ENCODE measurements around the gene SEH1L.
"Not testable (repeated sequence)": the region's sequence is repeated elsewhere in the genome, so short reads cannot be mapped to it uniquely, and the experiment has no call there.

Gene SEH1L

DNA sequence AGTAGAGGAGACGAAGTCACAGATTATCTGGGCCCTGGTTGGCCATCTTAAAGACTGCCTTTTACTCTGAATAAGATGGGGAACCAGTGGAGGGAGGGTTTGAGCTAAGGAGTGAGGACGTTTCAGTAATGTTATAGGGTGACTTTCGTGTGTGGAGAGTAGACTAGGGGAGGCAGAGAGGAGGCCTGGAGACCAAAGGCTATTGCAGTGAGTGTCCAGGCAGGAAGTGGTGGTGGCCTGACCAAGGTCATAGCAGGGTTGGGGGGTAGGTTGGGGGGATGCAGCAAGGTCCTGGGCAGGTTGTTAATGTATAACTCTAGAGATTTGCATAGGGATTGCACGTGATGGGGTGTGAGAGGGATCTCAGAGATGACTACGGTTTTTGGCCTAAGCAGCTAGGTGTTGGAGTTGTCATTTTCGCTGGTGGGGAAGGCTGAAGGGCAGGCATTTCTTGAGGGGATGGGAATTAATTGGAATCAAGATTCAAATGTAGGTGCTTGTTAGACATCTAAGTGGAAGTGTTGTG lies 48.2 kb downstream of the SEH1L start:
- no peak for DNase-seq

- DNase-seq, result no peak
Observed at GRCh38 chr18:12996661-12997292, 49.0 kb downstream of the SEH1L start.

GRCh38 chr18:12997330-12997729 lies 49.5 kb downstream of the SEH1L start:
- not testable (repeated sequence) for DNase-seq

DNA sequence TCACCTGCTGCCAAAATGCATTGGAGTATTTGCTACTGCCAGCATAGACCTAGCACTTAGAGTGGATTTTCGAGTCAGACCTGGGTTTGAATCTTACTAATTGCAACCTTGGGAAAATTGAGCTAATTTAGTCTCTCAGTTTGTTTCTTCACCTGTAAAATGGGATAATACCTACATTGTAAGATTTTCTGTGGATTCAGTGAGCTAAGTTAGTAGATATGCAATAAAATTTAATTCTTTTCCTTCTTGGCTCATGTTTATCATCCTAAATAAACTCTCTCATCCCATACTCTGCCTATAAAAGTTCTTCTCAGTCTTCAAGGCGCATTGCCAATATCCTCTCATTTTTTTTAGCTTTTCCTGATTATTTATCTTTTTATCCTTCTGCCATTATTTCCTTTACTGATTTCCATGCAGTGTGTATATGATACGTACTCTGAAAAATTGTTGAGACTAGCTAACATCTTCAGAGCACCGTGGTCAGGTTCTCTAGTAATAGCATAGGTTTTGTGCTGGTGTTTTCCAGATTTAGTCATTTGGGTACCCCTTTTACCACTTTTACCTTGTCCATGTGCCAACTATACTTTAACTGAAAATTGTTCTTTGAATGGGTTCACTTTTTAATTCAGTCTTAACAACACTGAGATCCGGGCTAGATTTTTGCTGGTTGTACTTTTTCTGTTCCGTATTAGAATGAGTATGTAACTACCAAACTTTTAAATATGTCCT lies 50.7 kb downstream of the SEH1L start:
- DNase-seq, result no peak

- DNase-seq, result no peak
Observed at GRCh38 chr18:13003466-13003896, 55.7 kb downstream of the SEH1L start.

DNA sequence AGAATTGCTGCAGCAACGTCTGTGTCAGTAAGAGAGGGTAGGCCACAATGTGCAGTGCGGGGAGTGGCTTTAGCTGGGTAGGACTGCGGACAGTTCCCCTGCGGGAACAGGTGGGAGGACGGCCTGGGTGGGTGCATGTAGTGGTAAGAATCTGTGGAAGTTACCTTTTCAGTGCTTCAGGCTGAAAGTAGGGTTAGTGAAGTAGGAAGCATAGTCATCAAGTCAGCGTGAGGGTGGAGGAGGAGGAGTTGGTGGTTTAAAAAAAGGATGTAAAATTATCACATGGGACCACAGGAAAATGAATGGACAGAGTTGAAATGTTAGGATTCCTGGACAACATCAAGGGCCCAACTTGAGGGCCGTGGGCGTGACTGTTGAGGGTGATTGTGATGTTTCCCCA lies 56.6 kb downstream of the SEH1L start:
- no peak for DNase-seq

- no peak for DNase-seq
Observed at GRCh38 chr18:13005289-13005688, 57.5 kb downstream of the SEH1L start.

GRCh38 chr18:13006531-13007247 lies 58.9 kb downstream of the SEH1L start:
- DNase-seq, result no peak

DNA sequence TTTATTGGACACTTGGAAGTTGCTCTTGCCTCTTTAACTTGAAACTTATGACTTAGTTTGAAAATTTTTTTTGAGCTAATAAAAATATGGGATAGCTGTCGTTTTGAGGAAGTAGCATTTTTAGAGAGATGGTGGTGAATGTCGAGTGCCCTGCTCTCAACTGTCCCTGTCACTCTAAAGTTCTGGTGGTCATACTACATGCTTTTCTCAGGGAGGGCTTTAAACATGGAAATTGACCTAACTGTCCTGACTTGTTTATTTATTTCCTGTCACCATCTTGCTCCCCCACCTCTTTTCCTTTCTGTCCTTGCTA lies 59.4 kb downstream of the SEH1L start:
- DNase-seq, result no peak

DNA sequence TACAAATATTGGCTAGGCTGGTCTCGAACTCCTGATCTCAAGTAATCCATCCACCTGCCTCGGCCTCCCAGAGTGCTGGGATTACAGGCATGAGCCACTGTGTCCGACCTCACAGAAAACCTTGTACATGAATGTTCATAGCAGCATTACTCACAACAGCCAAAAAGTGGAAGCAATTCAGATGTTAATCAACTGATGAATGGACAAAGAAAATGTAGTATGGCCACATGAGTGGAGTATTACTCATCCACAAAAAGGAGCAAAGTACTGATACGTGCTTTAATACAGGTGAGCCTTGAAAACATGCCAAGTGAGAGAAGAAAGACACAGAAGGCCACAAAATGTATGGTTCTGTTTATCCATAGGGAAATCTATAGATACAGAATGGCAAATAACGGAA lies 63.9 kb downstream of the SEH1L start:
- DNase-seq, result no peak

- DNase-seq, result no peak
Observed at GRCh38 chr18:13014232-13014631, 66.4 kb downstream of the SEH1L start.

GRCh38 chr18:13014818-13015217 lies 67.0 kb downstream of the SEH1L start:
- DNase-seq, result no peak

GRCh38 chr18:13017247-13017875 lies 69.5 kb downstream of the SEH1L start:
- no peak for DNase-seq

- no peak for DNase-seq
Observed at GRCh38 chr18:13018374-13018773, 70.6 kb downstream of the SEH1L start.

DNA sequence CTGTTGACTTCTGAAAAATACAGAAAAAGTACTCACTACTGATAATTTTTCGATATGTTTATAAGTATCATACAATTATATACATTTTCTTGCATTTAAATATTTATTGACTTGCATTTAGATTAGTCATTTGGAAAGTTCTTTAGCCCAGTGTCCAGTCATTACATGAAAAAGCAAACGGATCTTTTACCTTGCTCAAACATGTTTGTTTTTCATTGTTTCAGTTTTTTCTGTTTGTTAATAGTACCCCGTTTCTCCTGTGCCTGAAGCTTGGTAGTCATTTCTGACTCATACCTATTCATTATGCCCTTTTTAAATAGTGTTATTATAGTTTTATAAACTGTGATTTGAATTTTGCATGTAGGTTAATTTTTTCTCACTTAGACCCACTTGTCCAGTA lies 71.5 kb downstream of the SEH1L start:
- DNase-seq, result no peak

DNA sequence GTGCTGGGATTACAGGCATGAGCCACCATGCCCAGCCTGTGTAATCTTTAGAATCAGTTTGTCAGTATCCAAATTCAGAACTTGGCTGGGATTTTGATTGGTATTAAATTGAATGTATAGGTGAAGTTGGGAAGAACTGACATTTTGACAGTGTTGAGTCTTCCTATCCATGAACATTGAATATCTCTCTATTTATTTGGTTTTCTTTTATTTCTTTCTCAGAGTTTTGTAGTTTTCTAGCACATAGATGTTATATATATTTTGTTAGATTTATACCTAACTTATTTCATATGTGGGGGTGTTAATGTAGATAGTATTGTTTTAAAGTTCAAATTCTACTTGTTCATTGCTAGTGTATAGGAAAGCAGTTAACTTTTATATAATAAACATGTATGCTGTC lies 74.8 kb downstream of the SEH1L start:
- no peak for DNase-seq

DNA sequence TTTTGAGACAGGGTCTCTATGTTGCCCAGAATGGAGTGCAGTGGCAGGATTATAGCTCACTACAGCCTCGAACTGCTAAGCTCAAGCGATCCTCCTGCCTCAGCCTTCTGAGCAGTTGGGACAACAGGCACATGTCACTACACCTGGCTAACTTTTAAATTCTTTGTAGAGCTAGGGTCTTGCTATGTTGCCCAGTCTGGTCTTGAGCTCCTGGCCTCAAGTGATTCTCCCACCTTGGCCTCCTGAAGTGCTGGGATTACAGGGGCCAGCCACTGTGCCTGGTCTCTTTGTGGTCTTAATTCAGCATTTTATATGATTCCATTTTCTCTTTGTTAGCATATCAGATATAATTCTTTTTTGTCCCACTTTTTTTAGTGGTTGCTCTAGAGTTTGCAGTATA lies 77.4 kb downstream of the SEH1L start:
- DNase-seq, result no peak

DNA sequence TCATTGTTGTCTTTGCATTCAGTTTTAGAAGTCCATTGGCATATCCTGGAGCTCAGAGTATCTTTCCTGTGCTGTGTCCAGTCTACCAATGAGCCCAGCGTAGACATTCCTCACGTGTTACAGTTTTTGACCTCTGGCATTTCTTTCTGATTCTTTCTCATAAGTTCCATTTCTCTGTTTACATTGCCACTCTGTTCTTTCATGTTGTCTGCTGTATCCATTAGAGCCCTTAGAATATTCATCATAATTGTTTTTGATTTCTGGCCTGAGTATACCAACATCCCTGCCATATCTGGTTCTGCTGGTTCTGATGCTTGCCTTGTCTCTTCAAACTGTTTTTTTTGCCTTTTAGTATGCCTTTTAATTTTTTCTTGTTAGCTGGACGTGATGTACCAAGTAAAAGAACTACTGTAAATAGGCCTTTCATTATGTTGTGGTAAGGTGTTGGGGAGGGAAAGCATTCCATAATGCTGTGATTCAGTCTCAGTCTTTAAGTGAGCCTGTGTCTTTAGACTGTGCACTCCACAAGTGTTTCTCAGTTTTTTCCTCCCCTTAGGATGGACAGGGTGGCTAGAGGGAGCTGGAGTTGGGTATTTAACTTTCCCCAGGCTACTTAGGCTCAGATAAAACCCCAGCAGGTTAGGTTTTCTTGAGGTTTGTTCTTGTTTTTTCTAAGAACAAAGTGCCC lies 78.9 kb downstream of the SEH1L start:
- no peak for DNase-seq

GRCh38 chr18:13028869-13029268 lies 81.1 kb downstream of the SEH1L start:
- DNase-seq, result no peak

- DNase-seq, result no peak
Observed at GRCh38 chr18:13032173-13032572, 84.4 kb downstream of the SEH1L start.

DNA sequence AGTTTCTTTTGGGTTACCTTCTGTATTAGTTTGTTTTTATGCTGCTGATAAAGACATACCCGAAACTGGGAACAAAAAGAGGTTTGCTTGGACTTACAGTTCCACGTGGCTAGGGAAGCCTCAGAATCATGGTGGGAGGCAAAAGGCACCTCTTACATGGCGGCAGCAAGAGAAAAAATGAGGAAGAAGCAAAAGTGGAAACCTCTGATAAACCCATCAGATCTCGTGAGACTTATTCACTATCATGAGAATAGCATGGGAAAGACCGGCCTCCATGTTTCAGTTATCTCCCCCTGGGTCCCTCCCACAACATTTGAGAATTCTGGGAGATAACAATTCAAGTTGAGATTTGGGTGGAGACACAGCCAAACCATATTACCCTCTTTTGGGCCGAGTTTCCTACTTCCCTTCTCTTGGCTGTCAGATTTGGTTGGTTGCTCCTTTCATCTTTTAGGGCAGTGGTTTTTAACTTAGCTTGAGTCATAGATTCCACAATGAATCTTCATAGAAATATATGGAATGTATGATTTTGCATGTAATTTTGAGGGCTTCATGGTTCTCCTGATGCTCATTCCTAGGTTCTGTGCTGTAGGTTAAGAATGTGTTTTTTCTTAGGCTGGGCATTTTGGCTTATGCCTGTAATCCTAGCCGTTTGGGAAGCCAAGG lies 87.6 kb downstream of the SEH1L start:
- DNase-seq, result no peak

Data from right kidney (tissue), 1 donor.